AG04450 (cell line): Measurements from ENCODE around the gene MANSC1. TPM values are rescaled to one million over a fixed set of nuclear protein-coding genes. Genes with fewer than 3 reads are reported as not detected.

ENCODE experiments used
- CTCF ChIA-PET: fragments of 300-600, 350-600 bp; formaldehyde crosslinking; extraction: SDS; loops from one replicate; lab custom pipeline; 2022; ENCODE audit warnings: antibody characterized with exemption, inconsistent platforms; lab: Charles Lee
- POLR2A ChIA-PET: fragments of 350-600 bp; formaldehyde crosslinking; extraction: SDS; loops from one replicate; lab custom pipeline; 2021; ENCODE audit warnings: antibody characterized with exemption, inconsistent platforms; lab: Yijun Ruan, JAX
- DNase-seq: peaks from one replicate; pipeline ENCODE4 v3.0.0-alpha.2; 2011; ENCODE audit warnings: low read depth, low spot score
- H3K27ac ChIP-seq: one replicate; pipeline ENCODE4 v1.5.1; 2012; ENCODE audit warnings: low read depth, low read length, control low read depth
- H3K27me3 ChIP-seq: one replicate; pipeline ENCODE4 v1.6.0; 2012; ENCODE audit warnings: low read length; ENCODE audit not compliant: control insufficient read depth, insufficient read depth
- H3K4me3 ChIP-seq: 2 replicates; pipeline ENCODE4 v1.5.1; 2011; ENCODE audit warnings: mild to moderate bottlenecking, low read depth, low read length, control low read depth
- H3K9me3 ChIP-seq: 2 replicates; pipeline ENCODE4 v1.5.1; 2012; ENCODE audit warnings: low read length; ENCODE audit not compliant: control insufficient read depth, insufficient read depth
- CTCF ChIP-seq: IDR thresholded peaks from 2 replicates; pipeline ENCODE4 v1.5.1; 2011; ENCODE audit warnings: low read depth, low read length, control low read depth, inconsistent platforms
- polyA plus RNA-seq: library from polyadenylated mRNA; depleted of rRNA; stranded (reverse); fragments of >200 nt; gene quantifications from 2 replicates; pipeline ENCODE4 v1.2.3, GENCODE V29; 2011

The MANSC1 gene
- polyA plus RNA-seq, 1 experiment = 2.8 TPM

- no peak for DNase-seq
- ChIA-PET CTCF (interaction anchor here (0.8 to 2.1 kb wide), 10 partner anchors 8 to 1608 kb away, joined by 3 to 11 read pairs (median 4); partner anchors contain the start of gene DUSP16), POLR2A (interaction anchor here (0.9 to 2.0 kb wide), 3 partner anchors 25 to 91 kb away, joined by 4 to 8 read pairs (median 5); partner anchors contain the start of gene LRP6)
- no peak for TF ChIP-seq CTCF
- H3K9me3 ChIP-seq = no peaks in the 10 kb centered on the region
- H3K27ac ChIP-seq = peak overlapping the region; percentile 57
- peak overlapping the region; percentile 93 for H3K4me3 ChIP-seq
- H3K27me3 ChIP-seq = no peaks in the 10 kb centered on the region
Observed at GRCh38 chr12:12357719-12358461, 7.8 kb upstream of the MANSC1 start.

DNA sequence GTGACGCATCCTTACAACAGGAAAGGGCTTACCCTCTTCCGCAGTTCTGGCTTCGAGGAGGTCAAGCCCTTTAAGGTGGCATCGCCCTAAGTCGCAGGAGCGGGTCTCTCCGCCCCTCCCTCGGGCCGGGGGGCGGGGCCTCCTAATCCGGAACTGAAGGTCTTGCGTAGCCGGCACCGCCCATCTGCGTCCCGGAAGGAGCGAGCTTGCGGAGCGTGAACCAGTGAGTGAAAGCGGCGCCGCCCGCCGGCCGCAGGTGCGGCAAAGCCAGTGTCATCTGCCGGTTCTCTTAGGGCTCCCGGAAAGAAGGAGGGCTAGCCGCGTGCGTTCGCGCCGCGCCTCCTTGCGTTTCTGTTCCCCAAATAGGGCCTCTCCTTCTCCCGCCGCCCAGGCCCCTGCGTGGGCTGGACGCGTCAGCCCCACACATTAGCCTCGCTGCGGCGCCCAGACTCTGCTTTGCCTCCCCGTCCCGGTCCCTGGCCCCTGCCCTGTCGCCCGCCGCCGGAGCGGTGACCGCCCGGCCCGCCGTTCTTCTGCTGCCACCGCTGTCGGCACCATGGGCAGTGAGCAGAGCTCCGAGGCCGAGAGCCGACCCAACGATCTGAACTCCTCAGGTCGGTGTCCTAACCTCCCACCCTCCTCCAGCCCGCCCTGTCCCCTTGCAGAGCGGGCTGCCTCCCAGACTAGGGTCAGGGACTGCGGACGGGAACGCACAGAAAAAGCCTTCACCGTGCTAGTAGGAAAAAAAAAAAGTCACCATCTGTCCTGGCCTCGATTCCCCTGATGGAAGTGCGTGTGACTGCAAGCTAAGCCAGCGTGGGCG, 7.1 kb upstream of the MANSC1 start, which contains the start of gene BORCS5:
TSS of gene BORCS5 (plus strand) at position 183 of the 823 bp plus-strand sequence. CDS start at position 557, 374 bp downstream.
- Histone ChIP-seq H3K4me3 (peak within 1 kb of the TSS; percentile 93), H3K27me3 (no peaks in the 10 kb centered on the region), H3K9me3 (no peaks in the 10 kb centered on the region), H3K27ac (peak within 1 kb of the TSS; percentile 57)
- ChIA-PET CTCF (interaction anchor here (0.8 to 2.1 kb wide), 10 partner anchors 9 to 1607 kb away, joined by 3 to 11 read pairs (median 4); partner anchors contain the start of gene DUSP16), POLR2A (interaction anchor here (0.7 to 2.0 kb wide), 3 partner anchors 8 to 90 kb away, joined by 3 to 8 read pairs (median 5); partner anchors contain the start of gene LRP6)
- TF ChIP-seq CTCF = no peak; the same call in 1 of the 2 replicates
- peak; percentile 60 for DNase-seq

DNA sequence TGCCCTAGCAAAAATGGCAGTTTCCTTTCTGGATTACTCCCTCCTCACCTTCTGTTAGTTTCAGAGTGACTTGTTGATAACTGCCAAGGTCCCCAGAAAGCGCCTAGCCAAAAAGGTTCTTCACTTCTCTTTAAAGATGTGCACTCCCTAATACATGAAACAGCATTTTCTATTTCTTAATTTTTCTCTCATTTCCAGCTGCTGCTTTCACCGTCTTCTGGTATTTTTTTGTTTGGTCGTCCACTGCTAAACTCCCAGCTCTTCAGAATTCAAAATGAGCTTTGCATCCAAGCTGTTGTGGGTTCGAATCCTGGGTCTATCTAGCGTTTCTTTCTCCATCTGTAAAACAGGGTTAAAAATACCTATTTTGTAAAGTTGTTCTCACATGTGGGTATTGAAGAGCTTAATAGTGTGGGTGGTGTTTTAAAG, 6.4 kb upstream of the MANSC1 start:
- TF ChIP-seq CTCF = no peak
- Histone ChIP-seq H3K9me3 (no peaks in the 10 kb centered on the region), H3K27ac (peak overlapping the region; percentile 57), H3K27me3 (no peaks in the 10 kb centered on the region), H3K4me3 (peak overlapping the region; percentile 93)
- ChIA-PET POLR2A (interaction anchor here (0.7 to 2.0 kb wide), 2 partner anchors 9 to 90 kb away, joined by 3 to 8 read pairs; partner anchors contain the start of gene LRP6), CTCF (interaction anchor here (1.0 to 2.1 kb wide), 8 partner anchors 10 to 776 kb away, joined by 3 to 11 read pairs (median 4); partner anchors contain the start of gene DUSP16)
- no peak for DNase-seq

- no peak for TF ChIP-seq CTCF
- no peak overlapping the region for H3K27ac ChIP-seq
- no peaks in the 10 kb centered on the region; the same call in 1 of the 2 replicates for H3K9me3 ChIP-seq
- POLR2A ChIA-PET = no interaction called here
- CTCF ChIA-PET = no interaction called here
- no peak for DNase-seq
- H3K4me3 ChIP-seq = no peak overlapping the region
- no peaks in the 10 kb centered on the region for H3K27me3 ChIP-seq
Observed at GRCh38 chr12:12353807-12354206, 3.8 kb upstream of the MANSC1 start.
